ENCODE measurements around the gene CBL.

The CBL gene

DNA sequence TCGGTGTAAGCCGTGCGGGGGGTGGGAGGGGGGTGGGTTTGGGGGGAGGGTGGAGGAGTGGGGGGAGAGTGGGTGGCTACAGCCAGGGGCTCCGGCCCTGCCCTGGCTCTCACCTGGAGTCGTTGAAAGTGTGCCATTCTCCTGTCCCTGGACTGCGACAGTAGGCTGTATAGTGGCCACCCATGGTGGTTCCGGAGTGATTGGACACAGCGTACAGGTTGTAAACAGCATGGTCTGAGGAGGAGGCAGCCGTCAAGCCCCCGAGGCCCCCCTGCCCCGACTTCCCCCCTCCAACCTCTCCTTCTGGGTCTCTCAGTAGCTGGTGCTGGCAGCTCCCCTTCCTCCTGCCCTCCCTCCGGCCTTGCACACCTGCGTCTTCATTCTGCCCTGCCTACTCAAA lies 150.9 kb downstream of the CBL start:
- DNase-seq (ENCODE audit: low spot score in 2 of 2) = no peak
- H3K36me3 ChIP-seq (replicated peaks) = peaks cover 15% of the 10 kb centered on the region
- H3K9me3 ChIP-seq = no peaks in the 10 kb centered on the region
- in situ Hi-C loops (cut with MboI; ENCODE audit: low sequenced_read_pairs) = no loop called here
- no peaks in the 10 kb centered on the region for H3K27me3 ChIP-seq (ENCODE audit: low read depth)
- H3K4me1 ChIP-seq = peaks cover 27% of the 10 kb centered on the region
- peak overlapping the region; percentile 47 for H3K4me3 ChIP-seq

All from HAP-1 (cell line).